Measurements from ENCODE around the gene GPRIN2. TPM values are rescaled to one million over a fixed set of nuclear protein-coding genes. Genes with fewer than 3 reads are reported as not detected.

The GPRIN2 gene
- total RNA-seq, 3 donors from 2014 or later: 17.2 to 58.7 (median 40.7) TPM

- H3K36me3 ChIP-seq (ENCODE audit: low read depth): no peaks in the 10 kb centered on the region
- H3K4me3 ChIP-seq: no peak overlapping the region
- no peak for TF ChIP-seq CTCF (IDR thresholded peaks at IDR 0.05)
- DNase-seq (peak in 2 of 3 donors; percentile 18 to 48), ATAC-seq (no peak)
- no peaks in the 10 kb centered on the region for H3K9me3 ChIP-seq
- H3K4me1 ChIP-seq (ENCODE audit: low read depth): peaks cover 29% of the 10 kb centered on the region
- intact Hi-C loops (cut with DNase I, micrococcal nuclease): no loop called here
Measured at GRCh38 chr10:46541735-46542566, 14.5 kb downstream of the GPRIN2 start.

- intact Hi-C loops (cut with DNase I, micrococcal nuclease): no loop called here
- Histone ChIP-seq H3K4me1 (ENCODE audit: low read depth) (peaks cover 29% of the 10 kb centered on the region), H3K36me3 (ENCODE audit: low read depth) (no peaks in the 10 kb centered on the region), H3K4me3 (no peak overlapping the region), H3K9me3 (no peaks in the 10 kb centered on the region)
- ATAC-seq (peak; percentile 41), DNase-seq (peak; percentile 67 to 82 (median 78))
- no peak for TF ChIP-seq CTCF (IDR thresholded peaks at IDR 0.05)
Measured at GRCh38 chr10:46541017-46541661, 15.3 kb downstream of the GPRIN2 start.

- ATAC-seq (peak; percentile 6), DNase-seq (peak in 2 of 3 donors; percentile 37 to 44)
- Histone ChIP-seq H3K4me1 (ENCODE audit: low read depth) (peaks cover 29% of the 10 kb centered on the region), H3K4me3 (no peak overlapping the region), H3K36me3 (ENCODE audit: low read depth) (no peaks in the 10 kb centered on the region), H3K9me3 (no peaks in the 10 kb centered on the region)
- intact Hi-C loops (cut with DNase I, micrococcal nuclease): no loop called here
- TF ChIP-seq CTCF (IDR thresholded peaks at IDR 0.05): no peak
Measured at GRCh38 chr10:46540412-46541016, 15.9 kb downstream of the GPRIN2 start.

- intact Hi-C loops (cut with DNase I, micrococcal nuclease): no loop called here
- no peaks in the 10 kb centered on the region for H3K36me3 ChIP-seq (ENCODE audit: low read depth)
- H3K9me3 ChIP-seq: no peaks in the 10 kb centered on the region
- TF ChIP-seq CTCF (IDR thresholded peaks at IDR 0.05): no peak
- DNase-seq: peak in 2 of 3 donors; percentile 37 to 44
- peaks cover 29% of the 10 kb centered on the region for H3K4me1 ChIP-seq (ENCODE audit: low read depth)
- ATAC-seq: peak; percentile 60
- no peak overlapping the region for H3K4me3 ChIP-seq
Measured at GRCh38 chr10:46539596-46540411, 16.7 kb downstream of the GPRIN2 start.

GRCh38 chr10:46538717-46539426 is 17.6 kb downstream of the GPRIN2 start:
- ATAC-seq (no peak), DNase-seq (no peak)
- Histone ChIP-seq H3K9me3 (no peaks in the 10 kb centered on the region), H3K4me3 (no peak overlapping the region), H3K36me3 (ENCODE audit: low read depth) (no peaks in the 10 kb centered on the region), H3K4me1 (ENCODE audit: low read depth) (peaks cover 23% of the 10 kb centered on the region)
- no peak for TF ChIP-seq CTCF (IDR thresholded peaks at IDR 0.05)
- intact Hi-C loops (cut with DNase I, micrococcal nuclease): no loop called here
